ENCODE measurements around the gene RDM1.

The RDM1 gene

GRCh38 chr17:35891269-35891668 is 39.3 kb downstream of the RDM1 start:
- peaks cover 15% of the 10 kb centered on the region for H3K4me1 ChIP-seq (ENCODE audit: insufficient read depth, low read length)
- no peaks in the 10 kb centered on the region for H3K36me3 ChIP-seq (ENCODE audit: insufficient read depth, low read length)
- TF ChIP-seq EZH2 (IDR thresholded peaks at IDR 0.05; ENCODE audit: borderline replicate concordance, low read depth, low read length, severe bottlenecking) (no peak), CTCF (IDR thresholded peaks at IDR 0.05; ENCODE audit: borderline replicate concordance, extremely low read depth, low read length, poor library complexity, severe bottlenecking) (no peak)
- H3K27me3 ChIP-seq (ENCODE audit: insufficient read depth, low read length, poor library complexity) = no peaks in the 10 kb centered on the region
- no peak overlapping the region for H3K4me2 ChIP-seq (ENCODE audit: insufficient read depth, low read length)
- H3K79me2 ChIP-seq (ENCODE audit: insufficient read depth, low read length) = no peaks in the 10 kb centered on the region
- H3K9ac ChIP-seq (ENCODE audit: low read depth, low read length) = no peak overlapping the region
- peak overlapping the region; percentile 41 for H3K27ac ChIP-seq (ENCODE audit: low read length)
- no peak overlapping the region for H2AFZ ChIP-seq (ENCODE audit: low read depth, low read length)
- no peak overlapping the region for H3K4me3 ChIP-seq (ENCODE audit: low read depth in 1 of 2, low read length in 2 of 2)
- H3K9me3 ChIP-seq (ENCODE audit: insufficient read depth, low read length, severe bottlenecking) = no peaks in the 10 kb centered on the region
- DNase-seq = peak; percentile 55
- ATAC-seq (ENCODE audit: insufficient read depth, low read depth) = peak; percentile 75
- no peaks in the 10 kb centered on the region for H4K20me1 ChIP-seq (ENCODE audit: insufficient read depth, low read length)

DNA sequence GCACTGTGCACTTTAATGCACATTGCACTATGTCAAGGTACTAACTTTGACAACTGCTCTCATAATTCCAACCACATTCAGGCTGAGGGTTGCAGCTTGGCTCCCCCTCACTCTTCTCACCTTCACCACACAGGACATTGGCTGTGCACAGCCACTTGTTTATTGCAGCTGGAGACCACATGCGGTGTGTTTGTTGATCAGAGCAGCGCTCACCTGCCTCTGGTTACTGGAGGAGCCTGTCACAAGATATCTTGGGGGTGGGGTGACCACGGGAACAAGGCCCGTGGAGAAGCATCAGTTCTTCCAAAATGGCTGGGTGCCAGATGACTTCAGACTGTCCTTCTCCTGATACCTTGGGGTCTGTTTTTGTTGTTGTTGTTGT is 39.8 kb downstream of the RDM1 start:
- H3K9ac ChIP-seq (ENCODE audit: low read depth, low read length) = no peak overlapping the region
- H3K27ac ChIP-seq (ENCODE audit: low read length) = peak overlapping the region; percentile 41
- H2AFZ ChIP-seq (ENCODE audit: low read depth, low read length) = no peak overlapping the region
- no peaks in the 10 kb centered on the region for H3K36me3 ChIP-seq (ENCODE audit: insufficient read depth, low read length)
- no peak for TF ChIP-seq EZH2 (IDR thresholded peaks at IDR 0.05; ENCODE audit: borderline replicate concordance, low read depth, low read length, severe bottlenecking)
- no peaks in the 10 kb centered on the region for H4K20me1 ChIP-seq (ENCODE audit: insufficient read depth, low read length)
- H3K4me2 ChIP-seq (ENCODE audit: insufficient read depth, low read length) = no peak overlapping the region
- peaks cover 15% of the 10 kb centered on the region for H3K4me1 ChIP-seq (ENCODE audit: insufficient read depth, low read length)
- peak; percentile 75 for ATAC-seq (ENCODE audit: insufficient read depth, low read depth)
- no peak overlapping the region for H3K4me3 ChIP-seq (ENCODE audit: low read depth in 1 of 2, low read length in 2 of 2)
- no peaks in the 10 kb centered on the region for H3K9me3 ChIP-seq (ENCODE audit: insufficient read depth, low read length, severe bottlenecking)
- DNase-seq = peak; percentile 55
- no peaks in the 10 kb centered on the region for H3K27me3 ChIP-seq (ENCODE audit: insufficient read depth, low read length, poor library complexity)
- no peaks in the 10 kb centered on the region for H3K79me2 ChIP-seq (ENCODE audit: insufficient read depth, low read length)

DNA sequence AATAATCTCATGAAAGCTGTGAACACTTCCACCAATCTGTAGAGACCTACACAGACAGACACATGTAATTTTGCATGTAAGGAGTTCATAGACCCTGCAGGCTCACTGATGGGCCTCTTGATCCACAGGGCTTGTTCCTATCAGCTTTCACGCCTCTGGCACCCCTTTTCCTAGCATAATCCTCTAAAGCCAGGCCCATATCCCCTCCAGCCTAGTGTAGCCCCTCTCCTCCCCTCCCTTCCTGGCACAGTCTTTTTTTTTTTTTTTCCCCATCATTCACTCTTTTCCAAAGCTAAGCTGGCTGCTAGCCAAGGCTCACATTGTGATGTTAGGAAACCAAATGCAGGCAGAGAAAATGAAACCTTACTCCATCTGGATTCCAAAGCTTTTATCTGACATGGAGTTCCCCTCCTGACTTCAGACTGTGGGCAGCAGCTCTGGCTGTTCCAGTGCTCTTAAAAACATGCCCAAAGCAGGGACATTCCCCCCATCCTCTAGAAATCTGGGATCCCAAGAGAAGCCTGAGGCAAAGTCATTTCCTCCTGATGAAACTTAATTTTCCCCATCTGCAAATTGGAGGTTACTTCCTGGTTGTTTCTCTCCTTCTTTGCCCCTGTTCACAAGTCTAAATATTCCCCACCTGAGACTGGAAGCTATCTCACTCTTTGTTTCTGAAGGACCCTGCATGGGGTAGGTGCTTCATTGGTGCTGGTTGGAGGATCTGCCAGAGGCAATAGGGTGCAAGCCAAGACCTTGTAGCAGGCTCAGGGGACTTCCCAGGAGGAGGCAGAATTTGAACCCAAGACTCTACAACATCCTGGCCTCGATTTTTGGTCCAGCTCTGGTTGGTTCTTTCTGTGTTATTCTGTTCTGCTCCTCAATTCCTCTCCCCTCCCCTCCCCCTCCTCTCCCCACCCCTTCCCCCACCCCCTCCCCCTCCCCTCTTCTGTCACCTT is 40.5 kb downstream of the RDM1 start:
- Histone ChIP-seq H3K9me3 (ENCODE audit: insufficient read depth, low read length, severe bottlenecking) (no peaks in the 10 kb centered on the region), H3K4me1 (ENCODE audit: insufficient read depth, low read length) (peaks cover 15% of the 10 kb centered on the region), H3K4me3 (ENCODE audit: low read depth in 1 of 2, low read length in 2 of 2) (no peak overlapping the region), H3K79me2 (ENCODE audit: insufficient read depth, low read length) (no peaks in the 10 kb centered on the region), H2AFZ (ENCODE audit: low read depth, low read length) (peak overlapping the region; percentile 56; the same call in 1 of the 2 replicates), H3K36me3 (ENCODE audit: insufficient read depth, low read length) (no peaks in the 10 kb centered on the region), H3K9ac (ENCODE audit: low read depth, low read length) (no peak overlapping the region), H4K20me1 (ENCODE audit: insufficient read depth, low read length) (no peaks in the 10 kb centered on the region), H3K4me2 (ENCODE audit: insufficient read depth, low read length) (no peak overlapping the region), H3K27me3 (ENCODE audit: insufficient read depth, low read length, poor library complexity) (no peaks in the 10 kb centered on the region), H3K27ac (ENCODE audit: low read length) (no peak overlapping the region; the same call in 1 of the 2 replicates)
- ATAC-seq (ENCODE audit: insufficient read depth, low read depth) (no peak), DNase-seq (no peak)
- TF ChIP-seq CTCF (IDR thresholded peaks at IDR 0.05; ENCODE audit: borderline replicate concordance, extremely low read depth, low read length, poor library complexity, severe bottlenecking) (no peak), EZH2 (IDR thresholded peaks at IDR 0.05; ENCODE audit: borderline replicate concordance, low read depth, low read length, severe bottlenecking) (no peak)

DNA sequence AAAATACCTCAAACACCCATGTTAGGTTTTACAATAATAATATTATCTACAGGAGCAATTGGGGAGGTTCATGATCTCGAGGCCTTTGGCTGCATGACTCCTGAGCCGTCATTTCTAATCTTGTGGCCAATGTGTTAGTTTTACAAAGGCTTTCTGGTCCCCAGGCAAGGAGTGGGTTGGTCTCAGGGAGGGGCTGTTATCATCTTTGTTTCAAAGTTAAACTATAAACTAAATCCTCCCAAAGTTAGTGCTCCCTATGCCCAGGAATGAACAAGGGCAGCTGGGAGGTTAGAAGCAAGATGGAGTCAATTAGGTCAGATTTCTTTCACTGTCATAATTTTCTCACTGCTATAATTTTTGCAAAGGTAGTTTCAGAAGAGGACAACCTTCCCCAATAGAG is 41.3 kb downstream of the RDM1 start:
- Histone ChIP-seq H4K20me1 (ENCODE audit: insufficient read depth, low read length) (no peaks in the 10 kb centered on the region), H3K36me3 (ENCODE audit: insufficient read depth, low read length) (no peaks in the 10 kb centered on the region), H3K4me2 (ENCODE audit: insufficient read depth, low read length) (no peak overlapping the region), H3K4me1 (ENCODE audit: insufficient read depth, low read length) (peaks cover 15% of the 10 kb centered on the region), H2AFZ (ENCODE audit: low read depth, low read length) (no peak overlapping the region), H3K9ac (ENCODE audit: low read depth, low read length) (no peak overlapping the region), H3K4me3 (ENCODE audit: low read depth in 1 of 2, low read length in 2 of 2) (no peak overlapping the region), H3K27ac (ENCODE audit: low read length) (no peak overlapping the region), H3K27me3 (ENCODE audit: insufficient read depth, low read length, poor library complexity) (no peaks in the 10 kb centered on the region), H3K79me2 (ENCODE audit: insufficient read depth, low read length) (no peaks in the 10 kb centered on the region), H3K9me3 (ENCODE audit: insufficient read depth, low read length, severe bottlenecking) (no peaks in the 10 kb centered on the region)
- TF ChIP-seq CTCF (IDR thresholded peaks at IDR 0.05; ENCODE audit: borderline replicate concordance, extremely low read depth, low read length, poor library complexity, severe bottlenecking) (no peak), EZH2 (IDR thresholded peaks at IDR 0.05; ENCODE audit: borderline replicate concordance, low read depth, low read length, severe bottlenecking) (no peak)
- no peak for DNase-seq
- ATAC-seq (ENCODE audit: insufficient read depth, low read depth) = no peak

Measured in DND-41 (cell line).